Middle frontal gyrus (tissue), 1 donor: Measurements from ENCODE around the gene DNM1.

Experiments
- DNase-seq: peaks from one replicate; pipeline ENCODE4 v3.0.0-alpha.2; 2015; ENCODE audit warnings: low spot score; ENCODE audit errors: extremely low spot score

Gene DNM1

DNA sequence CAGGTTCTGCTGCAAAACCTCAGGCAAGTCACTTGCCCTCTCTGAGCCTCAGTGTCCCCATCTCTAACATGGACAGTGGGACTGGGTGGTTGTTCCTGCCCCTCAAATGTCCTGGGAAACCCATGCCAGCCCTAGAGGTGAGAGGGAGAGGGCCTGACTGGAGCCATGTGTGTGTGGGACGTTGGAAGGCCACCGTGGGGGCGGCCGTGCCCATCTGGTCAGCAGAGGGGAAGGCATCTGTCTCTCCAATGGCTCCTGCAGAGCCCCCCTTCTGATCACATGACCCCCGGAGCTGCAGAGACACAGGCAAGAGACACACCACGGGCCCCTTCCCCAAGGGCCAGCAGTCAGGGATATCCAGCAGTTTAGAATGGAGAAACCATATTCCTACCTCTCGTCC is 1.7 kb downstream of the DNM1 start:
- DNase-seq, result no peak

DNA sequence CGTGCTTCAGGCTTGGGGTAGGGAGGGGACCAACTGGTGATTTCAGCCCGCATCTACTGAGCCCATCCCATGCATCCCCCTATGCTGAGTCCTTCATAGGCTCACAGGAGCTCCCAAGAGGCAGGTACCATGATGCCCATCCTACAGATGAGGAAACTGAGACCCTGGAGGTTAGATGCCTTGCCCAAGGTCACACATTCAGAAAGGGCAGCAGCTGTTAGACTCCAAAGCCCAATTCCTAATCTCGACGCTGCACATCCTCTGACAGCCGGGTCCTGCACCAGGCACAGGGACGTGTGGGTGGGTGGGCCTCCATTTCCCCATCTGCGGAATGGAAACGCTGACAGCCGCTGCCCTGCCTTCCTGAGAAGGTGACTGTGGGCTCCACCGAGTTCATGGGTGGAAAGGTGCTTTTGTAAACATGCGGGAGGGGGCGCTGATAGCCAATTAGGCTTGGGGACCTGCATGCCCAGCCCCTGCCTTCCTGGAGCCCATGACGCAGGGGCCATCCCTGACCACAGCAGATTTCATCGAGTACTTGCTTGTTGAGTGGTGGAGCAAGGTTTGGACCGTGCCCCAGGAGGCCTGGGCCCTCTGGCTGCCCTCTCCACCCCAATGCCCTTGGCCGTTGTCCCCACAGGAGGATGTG is 2.2 kb downstream of the DNM1 start:
- no peak for DNase-seq

DNA sequence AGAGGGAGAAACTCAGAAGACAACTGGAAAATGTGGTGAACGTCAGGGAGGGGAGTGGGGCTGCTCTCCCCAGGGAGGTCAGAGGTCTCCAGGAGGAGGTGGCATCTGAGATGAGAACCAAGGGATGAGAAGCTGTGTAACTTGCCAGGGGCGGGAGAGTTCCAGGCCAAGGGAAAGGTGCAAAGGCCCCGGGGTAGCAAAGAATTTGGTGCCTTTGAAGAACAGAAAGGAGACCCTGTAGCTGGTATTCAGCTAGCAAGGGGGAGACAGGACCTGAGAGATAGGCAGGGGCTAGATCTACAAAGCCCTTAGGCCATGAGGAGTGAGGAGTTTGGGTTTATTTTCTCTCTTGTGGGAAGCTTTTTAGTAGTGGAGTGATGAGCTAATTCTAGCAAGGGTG is 3.3 kb downstream of the DNM1 start:
- DNase-seq, result no peak

DNA sequence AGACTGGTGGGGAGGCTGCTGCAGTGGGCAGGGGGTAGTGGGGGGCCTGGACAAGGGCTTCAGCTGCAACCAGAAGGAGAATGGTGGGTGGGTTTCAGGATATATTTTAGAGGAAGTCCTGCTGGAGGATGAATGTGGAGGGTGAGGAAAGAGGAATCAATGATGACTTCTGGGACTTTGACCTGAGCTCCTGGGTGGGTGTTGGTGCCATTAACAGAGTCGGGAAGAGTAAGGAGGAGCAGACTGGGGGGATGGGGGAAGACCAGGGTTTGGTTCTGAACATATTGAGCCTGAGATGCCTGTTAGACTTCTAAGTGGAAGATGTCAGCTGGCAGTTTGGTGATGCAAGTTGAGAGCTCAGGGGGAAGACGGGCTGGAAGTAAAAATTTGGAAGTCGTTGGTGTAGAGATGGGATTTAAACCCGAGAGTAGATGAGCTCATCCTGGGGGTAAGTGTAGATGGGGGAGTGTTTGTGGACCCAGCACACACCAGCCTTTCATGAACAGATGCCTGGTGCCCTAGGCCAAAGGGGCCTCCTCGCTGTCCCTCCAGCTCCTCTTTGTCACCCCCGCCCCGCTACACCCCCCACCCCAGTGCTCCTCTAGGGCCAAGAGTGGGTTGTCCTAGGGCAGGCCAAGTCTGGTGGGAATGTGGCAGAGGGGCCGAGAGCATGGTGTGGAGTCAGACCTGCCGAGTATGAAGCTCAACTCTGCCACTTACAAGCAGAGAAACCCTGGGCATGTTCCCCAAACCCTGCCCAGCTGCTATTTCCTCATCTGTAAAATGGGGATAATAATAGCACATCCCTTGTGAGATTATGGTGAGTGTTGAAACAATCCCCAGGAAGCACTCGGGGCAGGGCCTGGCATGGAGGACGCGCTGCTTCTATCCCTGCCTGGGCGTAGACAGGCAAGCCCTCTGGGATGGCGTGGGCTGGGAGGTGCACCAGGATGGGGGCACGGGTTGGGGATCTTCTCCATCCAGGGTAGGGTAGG is 4.0 kb downstream of the DNM1 start:
- DNase-seq, result no peak

DNA sequence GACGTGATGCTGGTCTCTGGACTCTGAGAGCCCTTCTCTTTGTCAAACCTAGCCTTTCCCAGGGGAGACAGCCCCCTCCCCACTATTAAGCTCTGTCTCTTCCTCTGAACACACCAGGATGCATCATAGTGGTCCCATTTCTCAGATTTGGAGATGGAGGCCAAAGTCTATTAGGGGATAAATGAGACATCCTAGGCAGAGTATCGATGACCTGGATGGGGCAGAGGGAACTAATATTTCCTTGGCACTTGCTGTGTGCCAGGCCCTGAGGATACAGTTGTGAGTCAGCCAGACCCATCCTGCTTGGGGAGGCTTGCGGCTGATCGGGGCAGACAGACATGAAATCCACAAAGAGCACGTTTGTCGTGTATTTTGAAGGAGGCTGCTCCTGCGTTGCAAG is 5.2 kb downstream of the DNM1 start:
- DNase-seq, result no peak

DNA sequence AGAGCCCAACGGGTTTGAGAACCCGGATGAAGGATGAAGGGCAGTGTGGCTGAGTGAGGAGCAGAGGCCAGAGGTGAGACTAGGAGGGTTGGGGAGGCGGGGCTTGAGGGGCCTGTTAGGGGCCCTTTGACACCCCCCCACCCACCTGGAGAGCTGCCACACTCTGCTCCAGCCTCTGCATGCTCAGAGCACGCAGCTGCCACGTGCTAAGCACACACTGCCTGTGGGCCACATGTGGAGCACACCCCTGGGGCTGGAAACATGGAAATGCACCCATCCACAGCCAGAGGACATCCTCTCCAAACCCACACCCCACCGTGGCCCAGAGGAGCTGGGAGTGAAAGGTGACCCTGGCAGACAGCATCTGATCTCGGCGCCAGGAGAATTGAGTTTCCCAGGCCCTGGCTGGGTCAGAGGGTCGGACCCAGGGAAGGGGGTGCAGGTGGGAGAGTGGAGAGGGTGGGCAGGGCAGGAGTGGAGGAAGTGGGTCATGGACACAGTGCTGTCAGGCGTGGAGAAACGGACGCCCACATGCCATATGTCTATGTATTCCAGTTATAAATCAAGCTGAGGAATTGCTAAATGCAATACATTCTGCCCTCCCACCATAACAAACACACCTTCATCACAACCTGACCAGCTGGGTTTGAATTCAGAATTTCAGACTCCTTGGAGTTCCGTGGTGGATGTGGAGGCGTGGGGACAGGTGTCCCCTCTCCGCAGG is 5.9 kb downstream of the DNM1 start:
- no peak for DNase-seq

DNA sequence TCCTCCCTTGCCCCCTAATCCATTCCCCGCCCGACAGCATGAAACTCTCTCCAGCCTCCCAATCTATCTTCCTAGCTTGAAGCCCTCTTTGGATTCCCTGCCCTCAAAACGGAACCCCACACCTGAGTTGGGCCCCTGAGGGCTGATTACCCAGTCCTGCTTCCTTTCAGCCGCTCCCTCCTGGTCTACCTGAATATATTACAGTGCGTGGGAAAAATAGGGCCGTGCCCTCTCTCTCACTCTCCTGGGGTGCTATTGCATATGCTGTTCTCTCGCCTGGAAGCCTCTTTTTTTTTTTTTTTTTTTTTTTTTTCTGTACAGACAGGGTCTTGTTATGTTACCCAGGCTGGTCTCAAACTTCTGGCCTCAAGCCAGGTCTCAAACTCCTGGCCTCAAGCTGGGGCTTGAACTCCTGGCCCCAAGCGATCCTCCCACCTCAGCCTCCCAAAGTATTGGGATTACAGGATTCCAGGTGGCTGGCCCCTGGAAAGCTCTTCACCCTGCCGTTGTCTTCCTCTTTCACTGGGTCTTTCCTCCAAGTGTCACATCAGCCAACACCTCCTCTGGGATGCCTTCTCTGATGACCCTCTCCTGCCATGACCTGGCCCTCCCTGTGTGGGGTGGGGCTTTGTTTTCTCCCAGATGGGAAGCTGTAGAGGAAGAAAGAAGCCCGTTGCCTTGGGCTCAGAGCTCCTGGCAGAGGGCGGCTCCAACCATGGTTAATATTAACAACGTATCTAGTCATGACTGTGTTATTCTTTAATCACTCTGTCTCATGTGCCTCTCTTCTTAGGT is 8.2 kb downstream of the DNM1 start:
- DNase-seq, result no peak

DNA sequence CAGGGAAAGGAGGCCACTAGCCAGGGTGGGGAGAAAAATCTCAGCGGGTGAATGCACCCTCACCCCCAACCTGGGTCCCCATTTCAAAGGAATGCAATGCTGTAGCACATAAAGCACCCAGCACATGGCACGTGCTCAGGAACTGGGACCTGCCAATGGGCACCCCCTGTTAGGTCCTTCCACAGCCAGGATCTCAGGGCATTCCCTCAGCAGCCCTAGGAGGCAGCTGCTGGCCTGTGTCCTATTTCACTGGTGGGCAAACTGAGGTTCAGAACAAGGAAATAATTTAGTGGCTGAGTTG is 8.8 kb downstream of the DNM1 start:
- DNase-seq, result no peak

DNA sequence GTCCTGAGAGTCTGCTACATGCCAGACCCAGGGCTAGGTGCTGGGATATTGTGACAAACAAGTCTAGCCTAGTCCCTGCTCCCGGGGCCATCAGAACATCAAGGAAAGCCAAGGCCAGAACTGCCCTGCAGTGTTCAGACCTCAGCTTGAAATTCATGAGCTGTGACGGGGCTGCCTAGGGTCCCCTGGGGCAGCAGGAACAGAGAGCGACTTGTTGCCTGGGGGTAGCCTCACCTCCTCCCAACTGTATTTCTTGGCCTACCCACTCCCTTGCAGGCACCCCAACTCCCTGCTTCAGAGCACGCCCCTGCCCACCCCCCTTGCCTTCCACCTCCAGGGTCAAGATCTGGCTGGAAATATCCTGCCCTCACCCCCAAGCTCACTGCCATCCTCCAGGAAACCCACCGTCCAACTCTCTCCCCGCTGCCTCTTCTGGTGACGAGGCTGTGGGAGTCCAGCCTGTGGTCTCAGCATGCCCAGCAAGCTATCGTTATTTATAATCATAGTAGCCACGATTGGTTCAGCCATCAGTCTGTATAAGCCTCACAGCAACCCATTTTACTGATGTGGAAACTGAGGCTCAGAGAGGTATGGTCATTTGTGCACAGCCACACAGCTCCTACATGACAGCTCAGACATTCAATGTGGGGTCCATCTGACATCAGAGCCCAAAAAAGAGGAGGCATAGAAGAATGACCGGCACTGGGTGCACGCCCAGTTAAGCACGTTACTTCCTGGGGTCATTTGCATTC is 10.7 kb downstream of the DNM1 start:
- no peak for DNase-seq

DNA sequence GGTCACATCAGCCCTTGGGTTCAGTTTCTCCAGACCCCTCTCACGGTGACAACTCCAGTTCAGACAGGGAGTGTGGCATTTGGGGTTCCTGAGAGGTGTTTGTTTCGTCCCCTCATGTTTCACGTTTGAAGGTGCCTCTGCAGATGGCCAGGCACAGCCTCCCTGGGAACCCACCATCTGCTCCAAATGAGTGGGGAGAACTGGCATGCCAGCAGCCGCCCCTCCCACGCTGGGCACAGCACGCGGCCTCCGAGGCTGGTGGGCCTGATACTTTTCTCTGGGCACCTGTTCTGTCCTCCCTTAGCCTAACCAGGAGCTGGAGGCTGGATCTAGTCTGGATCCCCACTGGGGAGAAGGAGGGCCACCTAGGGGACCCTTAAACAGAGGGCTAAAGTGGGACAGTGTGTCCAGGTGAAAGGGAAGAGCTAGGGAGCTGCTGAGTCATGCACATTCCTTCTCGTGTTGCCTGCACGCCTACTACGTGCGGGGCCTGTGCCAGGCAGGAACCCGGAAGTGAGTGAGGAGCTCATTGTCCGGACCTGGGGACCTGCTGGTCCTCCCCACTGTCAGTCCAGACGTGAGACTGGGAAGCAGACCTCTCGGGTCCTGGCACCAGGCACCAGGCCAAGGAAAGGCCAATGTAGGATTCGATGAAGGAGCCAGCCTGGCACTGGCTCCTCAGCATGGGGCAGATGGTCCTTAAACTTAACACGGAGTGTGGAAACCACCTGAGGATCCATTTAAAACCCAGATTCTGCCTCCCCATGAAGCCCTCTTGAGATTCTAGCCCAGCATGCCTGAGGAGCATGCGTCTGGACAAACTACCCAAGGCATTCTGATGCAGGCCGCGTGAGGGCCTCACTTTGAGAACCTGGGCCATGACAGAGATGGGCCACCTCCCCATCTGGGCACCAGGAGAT is 11.7 kb downstream of the DNM1 start:
- DNase-seq, result no peak

DNA sequence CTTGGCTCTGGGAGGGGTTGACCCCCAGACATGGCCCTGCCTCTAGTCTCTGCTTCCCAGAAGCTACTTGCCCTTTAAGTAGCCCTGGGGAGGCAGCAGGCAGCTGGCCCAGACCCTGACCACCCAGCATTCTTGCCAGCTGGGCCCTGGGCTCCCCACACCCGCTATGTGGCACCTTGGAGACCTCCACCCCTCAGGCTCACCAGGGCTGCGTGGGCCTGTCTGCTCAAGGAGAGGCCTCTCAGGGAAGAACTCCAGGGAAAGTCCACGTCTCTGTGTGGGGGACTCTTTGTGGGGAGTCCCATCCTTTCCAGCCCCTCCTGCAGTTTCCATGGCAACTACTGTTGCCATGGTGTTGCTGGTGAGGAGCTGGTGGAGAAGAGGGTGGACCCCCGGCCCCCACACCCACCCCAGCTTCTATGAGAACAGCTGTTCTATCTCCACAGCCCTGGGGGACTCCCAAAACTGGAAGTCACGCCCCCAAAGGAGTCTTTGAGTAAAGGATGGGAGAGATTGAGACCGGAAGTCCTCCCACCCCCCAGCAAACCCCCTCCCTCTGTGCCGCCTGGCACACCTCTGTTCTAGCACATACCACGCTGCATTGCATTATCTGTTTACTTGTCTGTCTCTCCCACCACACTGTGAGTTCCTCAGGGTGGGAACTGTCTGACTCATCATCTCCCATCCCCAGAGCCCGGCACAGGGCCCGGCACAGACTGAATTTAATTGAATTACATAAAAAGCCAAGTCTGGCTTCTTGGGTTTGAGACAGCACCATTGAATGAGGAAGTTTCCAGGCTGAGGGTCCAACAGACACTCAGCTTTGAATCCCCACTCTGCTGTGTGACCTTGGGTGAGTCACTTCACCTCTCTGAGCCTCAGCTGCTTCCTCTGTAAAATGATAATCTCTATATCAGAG is 12.6 kb downstream of the DNM1 start:
- DNase-seq, result peak; percentile 24

DNA sequence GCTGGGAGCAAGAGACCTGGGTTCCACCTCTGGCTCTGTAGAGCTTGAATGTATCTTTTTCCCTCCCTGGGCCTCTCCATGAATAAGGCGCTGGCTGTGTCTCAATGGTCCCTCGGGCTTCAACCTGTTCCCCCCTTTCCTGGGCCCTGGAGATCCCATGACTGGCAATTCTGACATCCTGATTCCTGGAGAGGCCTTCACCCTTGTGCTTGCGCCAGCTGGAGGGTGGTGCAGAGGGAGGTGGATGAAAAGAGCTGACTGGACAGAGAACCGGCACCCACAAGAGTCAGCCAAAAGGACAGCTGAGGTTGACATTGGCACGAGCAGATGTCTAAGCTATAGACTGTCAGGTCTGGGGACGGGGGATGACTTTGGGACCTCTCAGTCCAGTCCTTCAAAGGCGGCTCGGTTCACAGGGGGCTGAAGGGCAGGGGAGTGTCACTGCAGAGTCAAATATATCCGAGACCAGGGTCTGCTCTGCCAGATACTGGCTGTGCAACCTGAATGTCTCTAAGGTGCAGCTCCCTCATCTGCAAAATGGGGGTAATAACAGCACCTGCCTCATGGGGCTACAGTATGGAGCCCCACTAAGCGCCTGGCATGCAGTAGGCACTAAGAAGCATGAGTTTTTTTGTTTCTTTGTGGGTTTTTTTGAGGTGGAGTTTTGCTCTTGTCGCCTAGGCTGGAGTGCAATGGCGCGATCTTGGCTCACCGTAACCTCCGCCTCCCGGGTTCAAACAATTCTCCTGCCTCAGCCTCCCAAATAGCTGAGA is 13.8 kb downstream of the DNM1 start:
- DNase-seq, result no peak

DNA sequence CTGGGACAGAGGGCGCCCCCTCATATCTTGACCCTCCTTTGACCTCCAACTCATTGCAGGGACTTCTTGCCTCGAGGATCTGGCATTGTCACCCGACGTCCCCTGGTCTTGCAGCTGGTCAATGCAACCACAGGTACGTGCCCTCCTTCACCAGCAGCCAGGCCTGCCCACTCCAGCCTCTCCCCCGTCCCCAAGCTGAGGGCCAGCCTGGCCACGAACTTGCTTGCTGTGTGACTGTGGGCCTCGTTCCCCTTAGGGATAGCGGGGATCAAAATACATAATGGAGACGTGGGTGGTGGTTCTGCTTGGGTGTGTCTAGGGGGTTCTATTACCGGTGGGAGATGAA is 15.0 kb downstream of the DNM1 start:
- no peak for DNase-seq

DNA sequence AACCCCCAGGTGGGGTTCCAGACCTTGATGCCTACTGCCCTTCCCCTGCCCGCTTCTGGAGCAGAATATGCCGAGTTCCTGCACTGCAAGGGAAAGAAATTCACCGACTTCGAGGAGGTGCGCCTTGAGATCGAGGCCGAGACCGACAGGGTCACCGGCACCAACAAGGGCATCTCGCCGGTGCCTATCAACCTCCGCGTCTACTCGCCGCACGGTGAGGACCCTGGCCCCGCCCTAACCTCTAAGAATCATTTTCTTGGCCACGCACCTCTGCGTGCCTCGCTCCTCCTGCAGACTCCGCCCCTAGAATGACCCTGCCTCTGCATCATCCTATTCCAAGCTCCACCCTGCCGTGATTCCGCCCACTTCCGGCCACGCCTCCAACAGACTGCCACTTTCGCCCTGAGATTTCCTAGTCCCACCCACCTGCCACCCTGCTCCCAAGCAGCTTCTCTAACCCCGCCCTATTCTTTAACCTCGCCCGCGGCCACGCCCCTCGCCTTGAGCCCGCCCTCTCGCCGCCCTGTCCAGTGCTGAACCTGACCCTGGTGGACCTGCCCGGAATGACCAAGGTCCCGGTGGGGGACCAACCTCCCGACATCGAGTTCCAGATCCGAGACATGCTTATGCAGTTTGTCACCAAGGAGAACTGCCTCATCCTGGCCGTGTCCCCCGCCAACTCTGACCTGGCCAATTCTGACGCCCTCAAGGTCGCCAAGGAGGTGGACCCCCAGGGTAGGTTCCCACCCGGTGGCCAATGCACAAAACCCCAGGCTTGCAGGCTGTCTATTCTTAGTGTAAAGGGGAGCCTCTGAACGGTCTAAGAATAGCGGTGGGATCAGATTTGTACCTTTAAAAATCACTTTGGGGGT is 15.6 kb downstream of the DNM1 start:
- DNase-seq, result peak; percentile 29

DNA sequence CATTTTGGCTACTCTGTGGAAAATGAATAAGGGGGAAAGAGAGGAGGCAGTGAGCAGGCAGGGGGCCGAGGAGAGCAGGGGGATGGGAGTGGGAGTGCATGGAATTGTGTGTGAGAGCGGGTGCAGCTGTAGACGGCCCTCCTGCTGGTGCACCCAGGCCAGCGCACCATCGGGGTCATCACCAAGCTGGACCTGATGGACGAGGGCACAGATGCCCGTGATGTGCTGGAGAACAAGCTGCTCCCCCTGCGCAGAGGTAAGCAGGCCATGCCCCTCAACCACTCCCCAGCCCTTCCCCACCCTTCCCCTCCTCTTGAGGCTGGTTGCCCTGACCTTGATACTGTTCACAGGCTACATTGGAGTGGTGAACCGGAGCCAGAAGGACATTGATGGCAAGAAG is 16.7 kb downstream of the DNM1 start:
- DNase-seq, result no peak

DNA sequence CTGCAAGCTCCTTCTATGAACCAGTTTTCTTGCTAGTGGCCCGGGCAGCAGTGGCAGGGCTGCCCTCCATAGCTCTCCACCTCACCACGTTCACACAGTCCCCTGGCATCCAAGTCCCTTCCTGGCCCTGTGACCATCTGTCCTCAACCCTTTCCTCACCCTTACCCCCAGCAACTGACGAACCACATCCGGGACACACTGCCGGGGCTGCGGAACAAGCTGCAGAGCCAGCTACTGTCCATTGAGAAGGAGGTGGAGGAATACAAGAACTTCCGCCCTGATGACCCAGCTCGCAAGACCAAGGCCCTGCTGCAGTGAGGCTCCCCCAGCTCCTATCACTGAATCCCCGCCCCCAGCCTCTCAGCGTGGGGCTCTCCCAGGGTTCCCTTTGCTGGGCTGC is 18.8 kb downstream of the DNM1 start:
- DNase-seq, result no peak
